NCI-H510A treated with DMSO at 0.1 percent for 48 hours (cell line): Measurements from ENCODE around the gene AGER.
"Not testable (repeated sequence)": the region's sequence is repeated elsewhere in the genome, so short reads cannot be mapped to it uniquely, and the experiment has no call there.

Source experiments
- DNase-seq: peaks from one replicate; lab custom pipeline; 2025; lab: John Stamatoyannopoulos, UW

The AGER gene

DNA sequence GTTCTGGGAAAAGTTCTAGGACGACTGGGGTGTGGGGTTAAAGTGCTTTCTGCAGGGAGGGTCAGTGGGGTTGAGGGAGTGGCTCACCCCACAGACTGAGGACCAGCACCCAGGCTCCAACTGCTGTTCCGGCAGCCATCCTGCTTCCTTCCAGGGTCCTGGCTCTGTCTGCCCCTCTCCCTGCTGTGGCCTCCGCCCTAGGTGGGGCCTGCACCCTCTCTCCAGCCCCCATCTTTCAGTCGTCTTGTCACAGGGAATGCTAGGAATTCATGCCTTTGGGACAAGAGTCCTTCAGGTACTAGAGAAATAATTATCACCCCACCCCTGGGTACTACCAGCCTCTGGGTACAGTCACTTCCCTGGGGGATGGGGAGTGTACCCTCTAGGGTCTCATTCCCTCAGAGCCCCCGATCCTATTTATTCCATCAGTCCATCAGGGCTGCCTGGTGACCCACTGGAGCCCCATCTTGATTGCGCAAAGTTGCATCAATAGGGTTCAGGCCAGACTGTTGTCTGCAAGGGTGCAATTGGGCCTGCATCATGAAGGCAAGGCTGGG lies at the start of gene AGER:
Gene AGER, minus strand, starts transcription at position 170 of the 557 bp plus-strand sequence. Its CDS starts 31 bp downstream, at position 139.
- DNase-seq, result no peak

DNA sequence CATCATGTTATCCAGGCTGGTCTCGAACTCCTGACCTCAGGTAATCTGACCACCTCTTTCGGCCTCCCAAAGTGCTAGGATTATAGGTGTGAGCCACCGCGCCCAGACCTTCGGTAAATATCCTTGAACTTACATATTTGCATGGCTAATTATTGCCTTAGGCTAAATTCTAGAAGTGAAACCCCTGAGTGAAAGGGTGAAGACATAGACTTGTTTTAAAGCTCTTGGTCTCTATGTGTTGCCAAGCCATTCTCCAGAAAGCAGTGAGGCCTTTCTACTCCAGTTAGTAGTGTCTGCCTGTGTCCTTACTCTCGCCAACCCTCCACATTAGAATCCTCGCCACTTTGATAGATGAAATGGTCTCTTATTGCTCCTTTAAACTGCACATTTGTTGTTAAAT lies 42.4 kb upstream of the AGER start:
- no peak for DNase-seq

DNA sequence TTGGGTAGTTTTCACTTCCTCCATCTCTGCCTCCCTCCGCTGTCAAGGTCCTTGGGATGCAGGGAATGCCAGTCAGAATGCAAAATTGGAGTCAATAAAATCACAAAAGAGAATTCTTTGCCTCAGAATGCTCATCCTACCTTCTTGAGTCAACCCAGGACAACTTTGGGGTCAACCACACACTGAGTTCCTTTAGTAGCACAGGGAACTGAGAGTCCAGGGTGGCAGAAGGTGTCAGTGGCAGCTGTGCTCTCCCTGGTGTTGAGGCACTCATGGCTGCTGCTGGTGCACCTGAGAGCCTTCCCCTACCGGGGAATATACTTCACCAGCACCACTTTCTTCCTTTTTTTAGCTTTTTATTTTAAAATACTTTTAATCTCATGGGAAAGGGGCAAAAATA lies 40.6 kb upstream of the AGER start:
- no peak for DNase-seq

DNA sequence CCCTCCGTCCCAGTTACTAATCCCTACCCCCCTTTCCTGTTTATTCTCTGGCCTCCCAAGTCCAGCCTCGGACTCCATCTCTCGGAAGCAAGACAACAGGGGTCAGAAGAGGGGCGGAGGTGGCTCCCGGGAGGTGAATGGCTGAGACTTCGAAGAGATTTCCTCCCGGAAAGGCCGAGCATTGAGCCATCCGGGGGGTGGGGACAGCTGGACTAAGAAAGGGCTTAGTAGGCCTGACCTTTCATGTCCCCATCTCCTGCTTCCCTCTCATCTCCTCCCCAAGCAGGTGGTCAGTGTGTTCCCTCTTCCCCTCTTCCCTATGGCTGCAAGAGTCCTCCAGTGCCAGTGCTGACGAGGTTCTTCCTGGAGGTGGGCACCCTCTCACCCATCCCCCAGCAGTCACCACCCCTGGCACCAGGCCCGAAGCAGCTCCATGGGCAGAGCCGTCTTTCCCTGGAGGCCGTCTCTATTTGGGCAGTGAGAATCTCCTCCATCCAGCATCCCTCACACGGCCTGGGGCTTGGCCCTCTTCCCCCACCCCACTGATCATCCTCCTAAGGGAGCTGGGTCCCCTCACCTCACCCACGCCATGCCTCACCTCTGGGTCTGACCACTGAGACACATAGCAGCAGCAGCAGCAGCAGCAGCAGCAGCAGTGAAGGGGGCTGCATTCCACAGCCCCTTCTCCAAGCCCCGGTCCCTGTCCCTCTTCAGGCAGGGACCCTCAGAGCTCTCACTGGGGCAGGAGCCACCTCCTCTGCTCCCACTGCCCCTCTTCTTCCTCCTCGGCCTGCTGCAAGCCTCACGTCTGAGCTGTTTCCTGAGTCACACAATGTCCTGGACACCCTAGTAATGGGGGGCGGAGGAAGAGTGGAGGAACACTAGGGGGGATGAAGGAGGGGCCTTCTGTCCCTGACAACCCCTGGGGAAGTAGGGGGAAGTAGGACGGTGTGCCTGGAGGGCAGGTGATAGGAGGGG lies 39.5 kb upstream of the AGER start, which contains the start of gene NOTCH4:
Gene NOTCH4, minus strand, starts transcription at position 810 of the 978 bp plus-strand sequence. Its CDS starts 139 bp downstream, at position 671.
- DNase-seq, result no peak

DNA sequence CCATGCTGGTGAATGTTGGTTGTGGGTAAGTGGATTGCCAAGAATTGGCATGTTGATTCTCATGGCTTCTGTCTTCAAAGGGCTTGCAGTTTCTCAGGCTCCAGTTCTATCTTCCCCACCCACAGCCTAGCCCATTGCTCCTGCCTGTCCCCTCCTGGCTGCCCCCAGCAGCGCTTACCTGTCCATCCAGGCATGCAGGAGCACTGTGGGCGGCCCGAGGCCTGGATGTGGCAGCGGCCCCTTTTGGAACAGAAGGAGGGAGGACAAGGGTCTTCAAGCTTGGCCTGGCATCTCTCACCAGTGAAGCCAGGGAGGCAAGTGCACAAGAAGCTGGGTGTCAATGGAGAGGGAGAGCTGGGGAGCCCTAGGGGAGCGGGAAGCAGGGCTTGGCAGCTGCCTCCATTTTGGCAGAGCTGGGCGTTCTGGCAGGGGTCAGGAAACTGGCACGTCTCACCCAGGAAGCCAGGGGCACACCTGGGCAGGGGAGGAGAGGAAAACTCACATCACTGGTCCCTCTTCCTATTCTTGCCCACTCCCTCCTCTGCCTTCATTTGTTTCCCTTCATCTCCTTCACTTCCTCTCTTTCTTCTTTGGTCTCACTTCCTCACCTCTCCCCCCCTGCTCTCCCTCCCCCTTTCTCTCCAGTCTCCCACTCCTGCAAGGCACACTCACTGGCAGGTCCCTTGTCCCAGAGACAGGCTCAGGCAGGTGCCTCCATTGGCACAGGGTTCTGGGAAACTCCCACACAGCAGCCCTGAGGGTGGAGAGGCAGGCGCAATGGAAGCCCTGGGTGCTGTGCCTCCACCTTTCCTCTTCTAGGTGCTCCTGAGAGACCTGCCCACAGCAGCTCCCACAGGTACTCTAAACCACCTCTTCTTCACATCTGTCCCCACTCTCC lies 38.5 kb upstream of the AGER start:
- no peak for DNase-seq

DNA sequence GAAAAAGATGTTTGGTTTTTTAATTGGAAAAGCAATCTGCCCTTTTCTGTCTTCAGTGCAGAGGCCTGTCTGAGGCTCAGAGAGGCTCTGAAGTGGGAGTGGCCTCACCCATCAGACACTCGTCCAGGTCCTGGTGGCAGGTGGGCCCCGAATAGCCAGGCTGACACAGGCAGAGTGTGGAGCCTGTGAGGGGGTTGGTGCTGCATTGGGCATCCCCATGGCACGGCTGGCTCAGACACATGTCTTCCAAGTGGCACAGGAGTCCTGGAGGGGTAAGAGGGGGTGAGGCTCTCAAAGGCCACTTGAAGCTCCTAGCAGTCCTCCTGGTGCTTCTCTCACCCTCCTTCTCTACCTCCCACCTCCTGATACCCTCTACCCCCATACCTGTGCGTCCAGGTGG lies 36.0 kb upstream of the AGER start:
- no peak for DNase-seq

DNA sequence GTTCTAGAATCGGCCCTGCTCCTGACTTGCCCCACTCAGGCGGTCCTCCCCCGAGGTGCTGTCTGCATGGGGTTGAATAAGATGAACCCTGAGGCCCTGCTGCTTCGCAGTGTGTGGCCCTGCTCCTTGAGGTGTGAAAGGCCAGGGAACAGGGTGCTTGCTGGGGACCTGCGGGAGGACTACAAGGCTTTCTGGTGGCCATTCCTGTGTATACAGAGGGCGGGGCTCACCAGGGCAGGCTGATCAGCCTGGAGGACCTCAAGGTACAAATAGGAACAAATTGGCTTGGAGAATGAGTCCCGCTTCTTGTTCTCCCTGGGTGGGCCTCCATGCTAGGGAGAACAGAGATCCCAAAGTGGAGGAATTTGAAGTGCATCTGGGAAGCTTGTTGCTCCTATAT lies 34.1 kb upstream of the AGER start:
- DNase-seq, result no peak

DNA sequence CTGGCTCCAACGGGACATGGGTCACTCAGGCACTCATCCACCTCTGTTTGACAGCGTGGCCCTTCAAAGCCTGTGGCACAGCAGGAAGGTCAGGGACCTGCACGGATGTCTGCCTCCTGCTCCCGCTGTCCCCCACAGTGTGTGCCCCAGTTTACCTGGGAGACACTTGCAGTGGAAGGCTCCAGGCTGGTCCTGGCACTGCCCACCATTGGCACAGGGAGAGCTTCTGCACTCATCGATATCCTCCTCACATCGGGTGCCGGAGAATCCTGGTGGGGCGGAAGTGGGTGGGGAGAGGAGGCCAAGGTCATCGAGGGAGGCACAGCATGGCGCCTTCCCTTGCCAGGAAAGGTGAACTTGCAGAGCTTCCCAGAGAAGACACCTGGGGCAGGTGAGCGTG lies 32.9 kb upstream of the AGER start:
- no peak for DNase-seq

DNA sequence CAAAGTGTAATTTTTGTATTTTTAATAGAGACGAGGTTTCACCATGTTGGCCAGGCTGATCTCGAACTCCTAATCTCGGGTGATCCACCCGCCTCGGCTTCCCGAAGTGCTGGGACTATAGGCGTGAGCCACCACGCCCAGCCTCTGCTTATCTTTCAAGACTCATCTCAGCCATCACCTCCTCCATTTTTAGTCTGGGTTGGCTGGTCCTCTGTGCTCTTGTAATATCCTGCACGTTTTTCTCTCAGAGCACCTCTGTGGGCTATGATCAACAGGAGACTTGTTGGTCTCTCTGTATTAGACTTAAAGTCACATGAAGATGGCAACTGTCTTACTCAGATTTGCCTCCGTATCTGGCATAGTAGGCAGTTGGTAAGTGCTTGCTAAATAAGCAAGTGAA lies 32.2 kb upstream of the AGER start:
- DNase-seq, result no peak

DNA sequence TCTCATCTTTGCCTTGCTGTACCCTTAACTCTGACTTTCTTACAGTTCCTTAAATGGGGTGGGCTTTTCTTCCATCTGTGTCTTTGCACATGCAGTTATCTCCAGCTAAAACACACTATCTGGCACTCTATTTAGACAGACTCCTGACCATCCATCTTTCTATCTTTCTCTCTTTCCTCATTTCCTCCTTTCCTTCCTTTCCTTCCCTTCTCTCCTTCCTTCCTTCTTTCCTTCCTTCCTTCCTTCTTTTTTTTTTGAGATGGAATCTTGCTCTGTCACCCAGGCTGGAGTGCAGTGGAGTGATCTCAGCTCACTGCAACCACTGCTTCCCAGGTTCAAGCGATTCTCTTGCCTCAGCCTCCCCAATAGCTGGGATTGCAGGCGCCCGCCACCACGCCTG lies 31.6 kb upstream of the AGER start:
- no peak for DNase-seq

DNA sequence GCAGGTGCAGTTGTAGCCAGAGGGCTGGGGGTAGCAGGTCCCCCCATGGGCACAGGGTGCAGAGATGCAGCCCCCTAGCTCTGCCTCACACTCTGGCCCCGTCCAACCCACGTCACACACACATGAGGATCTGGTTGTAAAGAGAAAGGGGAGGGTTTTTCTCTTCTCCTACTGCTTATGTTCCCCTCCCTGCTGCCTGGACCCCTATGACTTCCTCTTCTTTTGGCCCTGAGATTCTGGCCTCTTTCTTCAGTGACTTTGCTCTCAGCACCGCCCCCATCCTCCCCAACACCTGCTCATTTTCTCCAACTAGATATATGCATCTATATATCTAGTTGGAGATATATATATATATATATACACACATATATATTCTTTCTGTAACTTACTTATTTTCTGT lies 30.1 kb upstream of the AGER start:
- no peak for DNase-seq

DNA sequence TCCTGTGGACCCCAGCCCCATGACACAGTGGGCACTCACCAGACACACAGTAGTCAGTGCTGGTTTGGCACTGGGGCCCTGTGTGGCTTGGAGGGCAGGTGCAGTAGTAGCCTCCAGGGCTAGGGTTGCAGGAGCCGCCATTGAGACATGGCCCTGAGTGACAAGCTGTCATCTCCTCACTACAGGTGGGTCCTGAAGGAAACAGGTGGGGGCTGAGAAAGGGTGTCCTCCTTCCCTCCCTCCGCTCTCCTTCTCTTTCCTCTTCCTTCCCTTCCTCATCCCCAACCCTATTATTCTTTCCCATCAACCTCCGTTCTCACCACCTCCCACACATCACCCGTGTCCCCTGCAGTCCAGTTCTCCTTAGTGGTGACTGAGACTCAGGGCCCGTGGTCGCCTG lies 29.6 kb upstream of the AGER start:
- DNase-seq, result no peak

DNA sequence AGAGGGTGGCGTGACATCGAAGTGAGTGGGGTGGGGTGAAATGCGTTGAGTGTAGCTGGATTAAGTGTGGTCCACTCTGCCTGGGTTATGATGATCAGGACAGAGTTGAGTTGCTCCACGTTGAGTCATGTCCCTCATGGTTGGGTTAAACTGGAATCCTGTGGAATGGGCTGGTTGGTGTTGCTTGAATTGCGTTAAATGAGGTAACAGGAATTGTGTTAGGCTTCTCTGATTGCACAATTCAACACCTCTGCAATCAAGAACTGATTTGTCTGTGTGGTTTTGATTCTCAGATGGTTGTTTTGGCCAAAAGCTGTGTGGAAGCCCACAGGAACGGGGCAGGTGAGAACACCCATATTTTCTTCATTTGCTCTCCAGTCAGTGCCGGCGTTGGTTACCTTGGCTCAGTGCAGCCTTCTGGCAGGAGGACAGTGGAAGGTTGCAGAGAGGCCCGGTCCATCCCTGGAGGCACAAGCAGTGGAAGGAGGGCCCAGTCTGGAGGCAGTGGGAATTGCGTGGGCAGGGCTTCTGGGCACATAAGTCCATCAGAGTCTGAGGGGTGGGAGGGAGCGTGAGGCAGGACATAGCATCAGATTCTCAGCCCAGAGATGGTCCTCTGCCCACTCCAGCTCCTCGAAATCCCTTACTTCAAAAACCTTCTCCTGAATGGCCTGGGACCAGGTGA lies 28.2 kb upstream of the AGER start:
- DNase-seq, result no peak

DNA sequence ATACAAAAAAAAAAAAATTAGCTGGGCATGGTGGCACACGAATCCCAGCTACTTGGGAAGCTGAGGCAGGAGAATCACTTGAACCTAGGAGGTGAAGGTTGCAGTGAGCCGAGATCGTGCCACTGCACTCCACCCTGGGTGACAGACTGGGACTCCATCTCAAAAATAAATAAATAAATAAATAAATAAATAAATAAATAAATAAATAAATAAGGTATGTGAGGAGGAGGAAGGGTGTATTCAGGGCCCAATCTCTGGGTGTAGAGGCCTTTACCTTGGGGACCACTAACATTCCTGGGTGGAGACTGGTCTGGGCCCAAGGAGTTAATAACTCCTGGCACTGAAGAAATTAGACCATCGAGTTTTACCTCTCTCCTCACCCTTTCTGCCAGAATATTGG lies 27.4 kb upstream of the AGER start:
- not testable (repeated sequence) for DNase-seq

DNA sequence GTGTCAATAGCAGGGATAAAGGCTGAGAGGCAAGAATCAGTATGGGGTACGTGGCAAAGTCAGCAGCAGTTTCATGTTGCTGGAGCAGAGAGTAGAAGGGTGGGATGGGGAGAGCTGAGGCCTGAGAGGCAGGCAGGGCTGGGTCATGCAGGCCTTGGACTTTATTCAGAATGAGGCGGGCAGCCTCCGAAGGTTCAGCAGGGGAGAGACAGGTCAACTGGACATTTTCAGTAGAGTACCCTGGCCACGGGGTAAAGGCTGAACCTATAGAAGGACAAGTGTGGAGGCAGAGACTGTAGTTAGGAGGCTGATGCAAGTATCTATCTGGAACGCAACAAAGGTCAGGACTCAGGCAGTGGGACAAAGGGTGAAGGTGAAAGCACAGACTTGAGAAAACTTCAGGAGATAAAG lies 26.1 kb upstream of the AGER start:
- DNase-seq, result no peak

DNA sequence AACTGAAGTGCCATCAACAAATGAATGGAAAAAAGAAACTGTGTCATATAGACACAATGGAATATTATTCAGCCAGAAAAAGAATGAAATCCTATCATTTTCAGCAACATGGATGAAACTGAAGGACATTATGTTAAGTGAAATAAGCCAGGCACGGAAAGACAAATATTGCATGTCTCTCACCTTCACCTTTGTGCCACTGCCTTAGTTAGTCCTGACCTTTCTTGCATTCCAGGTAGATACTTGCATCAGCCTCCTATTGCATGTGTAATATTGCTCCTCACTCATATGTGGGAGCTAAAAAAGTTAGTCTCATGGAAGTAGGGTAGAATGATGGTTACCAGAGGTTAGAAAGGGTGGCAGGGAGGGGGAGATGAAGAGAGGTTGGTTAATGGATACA lies 24.9 kb upstream of the AGER start:
- no peak for DNase-seq

DNA sequence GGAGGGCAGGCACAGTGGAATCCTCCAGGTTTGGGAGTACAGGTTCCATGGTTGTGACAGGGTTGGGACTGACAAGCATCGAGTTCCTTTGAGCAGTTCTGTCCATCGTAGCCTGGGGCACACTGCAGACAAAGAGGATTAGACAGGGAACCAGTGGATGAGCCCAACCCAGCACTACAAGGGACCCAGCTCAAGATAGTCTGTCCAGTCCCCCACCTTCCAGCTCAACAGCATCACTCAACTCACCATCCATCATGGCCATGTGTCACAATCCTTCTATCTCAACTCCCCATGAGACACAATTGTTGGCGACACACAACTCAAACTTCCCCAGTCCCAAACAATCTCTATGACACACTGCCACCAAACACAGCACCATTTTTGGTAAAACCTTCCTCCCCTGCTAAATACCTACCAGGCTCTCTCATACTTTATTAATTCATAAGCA lies 20.2 kb upstream of the AGER start:
- no peak for DNase-seq

DNA sequence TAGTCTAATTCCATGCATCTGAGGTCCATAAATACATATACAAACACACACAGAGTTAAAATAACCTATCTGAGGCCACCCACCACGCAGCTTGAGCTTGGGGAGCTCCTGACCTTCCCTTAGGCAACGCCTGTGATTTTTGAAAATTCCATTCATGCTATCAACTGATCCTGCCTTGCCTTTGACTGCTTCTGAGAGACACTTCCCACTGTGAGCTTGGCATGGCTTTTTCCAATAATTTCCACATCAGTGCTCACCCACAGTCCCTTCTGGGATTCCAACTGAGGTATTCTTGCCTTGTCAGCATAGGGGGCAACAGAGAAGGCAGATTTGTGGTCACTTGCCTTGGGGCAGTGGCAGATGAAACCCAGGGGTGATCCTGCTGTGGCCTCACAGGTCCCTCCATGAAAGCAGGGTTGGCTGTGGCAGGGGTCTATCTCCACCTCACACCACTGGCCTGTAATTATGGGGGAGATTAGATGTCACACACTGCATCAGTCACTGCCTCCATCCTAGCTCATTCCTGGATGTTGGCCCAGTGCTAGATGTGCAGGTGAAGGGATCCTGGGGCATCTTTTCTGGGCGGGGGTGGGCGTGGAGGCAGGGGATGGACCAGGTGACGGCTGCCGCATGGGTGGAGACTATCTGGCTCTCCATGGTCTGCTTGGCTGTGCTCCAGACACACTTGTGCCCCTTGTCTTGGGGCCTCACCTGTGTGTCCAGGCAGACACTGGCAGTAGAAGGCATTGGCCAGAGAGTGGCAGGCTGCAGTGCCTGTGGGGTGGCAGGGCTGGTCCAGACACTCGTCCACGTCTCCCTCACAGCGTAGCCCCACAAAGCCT lies 19.6 kb upstream of the AGER start:
- DNase-seq, result no peak

DNA sequence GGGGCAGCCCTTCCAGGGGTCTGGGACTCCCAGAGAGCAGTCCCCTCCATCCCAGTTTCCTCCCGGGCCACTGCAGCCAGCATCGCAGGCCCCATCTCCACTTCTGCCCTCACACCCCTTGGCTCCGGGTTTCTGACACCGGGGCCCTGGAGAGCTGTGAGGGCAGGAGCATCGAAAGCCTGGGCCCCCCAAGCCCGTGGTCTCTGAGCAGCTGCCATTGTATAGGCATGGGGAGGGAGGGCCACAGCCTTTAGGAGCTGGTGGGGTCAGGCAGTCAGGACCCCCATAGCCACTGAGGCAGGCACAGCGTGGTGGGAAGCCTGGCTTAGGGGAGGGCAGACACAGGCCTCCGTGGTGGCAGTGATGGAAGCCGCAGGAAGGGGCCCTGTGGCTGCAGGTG lies 18.1 kb upstream of the AGER start:
- DNase-seq, result no peak

DNA sequence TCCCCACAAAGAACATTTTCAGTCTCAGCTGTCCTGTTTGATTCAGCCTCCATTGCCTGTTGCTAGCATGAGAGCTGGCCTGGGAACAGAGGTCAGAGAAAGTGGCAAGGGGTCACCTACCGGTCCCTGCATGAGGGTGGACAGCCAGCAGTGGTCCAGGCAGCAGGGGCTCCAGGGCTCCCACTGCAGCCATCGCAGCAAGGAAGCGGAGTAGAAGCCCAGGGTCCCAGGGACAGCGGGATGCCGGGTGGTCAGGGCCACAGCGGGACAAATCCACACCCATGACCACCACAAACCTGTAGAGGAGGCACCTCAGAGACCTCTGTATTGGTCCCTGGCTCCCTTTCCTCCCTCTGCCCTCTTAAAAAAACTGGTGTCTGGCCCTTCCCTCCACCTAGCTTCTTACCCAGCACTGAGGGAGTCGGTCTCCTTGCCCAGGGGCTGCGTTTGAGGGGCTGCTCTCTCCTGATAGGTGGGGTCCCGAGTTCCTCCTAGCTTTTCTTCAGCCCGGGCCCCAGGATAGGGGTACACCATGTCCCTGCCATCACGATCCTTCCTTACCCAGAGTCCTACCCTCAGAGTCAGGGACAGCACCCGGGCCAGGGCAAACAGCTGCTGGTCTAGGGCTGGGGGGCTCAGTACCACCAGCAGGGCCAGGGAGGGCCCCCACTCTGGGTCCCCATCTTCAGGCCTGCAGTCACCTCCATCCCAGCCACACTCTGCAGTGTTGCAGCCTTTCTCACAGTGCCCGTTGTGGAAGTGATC lies 16.8 kb upstream of the AGER start:
- no peak for DNase-seq
